Vagina (tissue), 2 donors: ENCODE measurements around the gene ZSCAN21.

Experiments
- POLR2A ChIP-seq, 2 donors: fragments of 450-650 bp; IDR thresholded peaks; one replicate each; pipeline ENCODE4 v1.6.1; 2017; ENCODE audit warnings: antibody characterized with exemption in 2 of 2, mild to moderate bottlenecking in 2 of 2, moderate library complexity in 2 of 2
- POLR2AphosphoS5 ChIP-seq, 2 donors: sonication (generic); formaldehyde crosslinking; IDR thresholded peaks; one replicate each; pipeline ENCODE4 v1.9.0; 2017; ENCODE audit warnings: antibody characterized with exemption in 2 of 2, mild to moderate bottlenecking in 2 of 2, low read depth in 1 of 2; ENCODE audit not compliant: insufficient read depth in 1 of 2
- TF ChIP-seq, protein P1 (sequence below), 3 experiments: fragments of 450-650 bp in 2 of 3; fragments of 200-600 bp in 1 of 3; sonication (generic) in 1 of 3; IDR thresholded peaks; one replicate each; pipeline ENCODE4 v1.5.1; 2017 to 2019; ENCODE audit warnings: antibody characterized with exemption in 3 of 3, mild to moderate bottlenecking in 2 of 3, moderate library complexity in 2 of 3

DNA sequence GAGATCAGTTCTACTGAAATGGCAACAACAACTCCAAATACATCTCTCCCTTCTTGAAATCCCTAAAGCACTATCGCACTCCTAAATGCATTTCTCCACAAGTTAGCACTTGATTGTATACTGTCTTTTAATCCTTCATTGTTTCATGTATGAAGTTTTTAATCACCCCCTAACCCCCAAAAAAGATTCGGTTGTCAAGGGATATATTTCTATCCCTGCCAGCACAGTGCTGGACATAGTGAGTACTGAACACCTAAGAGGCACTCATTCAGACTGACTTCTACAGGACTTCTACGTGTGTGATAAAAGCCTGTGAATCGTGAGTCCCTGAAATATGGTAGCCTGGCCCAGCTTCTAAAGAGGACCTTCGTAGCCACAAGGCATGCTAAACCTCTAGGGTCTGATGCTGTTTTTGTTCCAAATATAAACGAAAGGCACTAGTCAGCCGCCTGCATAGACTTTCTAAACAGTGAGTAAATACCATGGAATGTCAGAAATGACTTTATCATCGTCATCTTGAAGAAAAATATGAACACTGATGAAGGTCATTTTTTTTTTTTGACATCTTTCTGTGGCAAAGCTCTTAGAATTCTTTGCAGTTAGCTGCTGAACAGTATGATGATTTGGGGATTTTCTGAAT, 14.6 kb upstream of the ZSCAN21 start:
- TF ChIP-seq, protein P1, sequence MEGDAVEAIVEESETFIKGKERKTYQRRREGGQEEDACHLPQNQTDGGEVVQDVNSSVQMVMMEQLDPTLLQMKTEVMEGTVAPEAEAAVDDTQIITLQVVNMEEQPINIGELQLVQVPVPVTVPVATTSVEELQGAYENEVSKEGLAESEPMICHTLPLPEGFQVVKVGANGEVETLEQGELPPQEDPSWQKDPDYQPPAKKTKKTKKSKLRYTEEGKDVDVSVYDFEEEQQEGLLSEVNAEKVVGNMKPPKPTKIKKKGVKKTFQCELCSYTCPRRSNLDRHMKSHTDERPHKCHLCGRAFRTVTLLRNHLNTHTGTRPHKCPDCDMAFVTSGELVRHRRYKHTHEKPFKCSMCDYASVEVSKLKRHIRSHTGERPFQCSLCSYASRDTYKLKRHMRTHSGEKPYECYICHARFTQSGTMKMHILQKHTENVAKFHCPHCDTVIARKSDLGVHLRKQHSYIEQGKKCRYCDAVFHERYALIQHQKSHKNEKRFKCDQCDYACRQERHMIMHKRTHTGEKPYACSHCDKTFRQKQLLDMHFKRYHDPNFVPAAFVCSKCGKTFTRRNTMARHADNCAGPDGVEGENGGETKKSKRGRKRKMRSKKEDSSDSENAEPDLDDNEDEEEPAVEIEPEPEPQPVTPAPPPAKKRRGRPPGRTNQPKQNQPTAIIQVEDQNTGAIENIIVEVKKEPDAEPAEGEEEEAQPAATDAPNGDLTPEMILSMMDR (IDR thresholded peaks at IDR 0.05): no peak
- TF ChIP-seq POLR2A (IDR thresholded peaks at IDR 0.05) (no peak), POLR2AphosphoS5 (IDR thresholded peaks at IDR 0.05; ENCODE audit: insufficient read depth in 1 of 2, low read depth in 1 of 2) (no peak)
